Cardiac fibroblast (primary cell): ENCODE measurements around the gene HNRNPL.

ENCODE experiments used
- DNase-seq, 2 donors: peaks; one replicate each; pipeline versions ENCODE4 v3.0.0 to v3.0.0-alpha.2; 2010; ENCODE audit warnings: low read depth in 2 of 2
- H3K4me3 ChIP-seq, 2 donors: replicated peaks in 1 of 2; 1 replicate in 1 of 2; 2 replicates in 1 of 2; pipeline ENCODE4 v1.5.1; 2011; ENCODE audit warnings: low read depth in 2 of 2, low read length in 2 of 2, mild to moderate bottlenecking in 2 of 2, moderate library complexity in 1 of 2
- TF ChIP-seq, protein P1 (sequence below): IDR thresholded peaks from one replicate; pipeline ENCODE4 v1.5.1; 2011; ENCODE audit warnings: low read depth, mild to moderate bottlenecking, low read length, inconsistent platforms

Gene HNRNPL

GRCh38 chr19:38853214-38853613, 3.4 kb upstream of the HNRNPL start:
- peak overlapping the region in 1 of 2 donors; percentile 81 for H3K4me3 ChIP-seq
- DNase-seq, result no peak
- TF ChIP-seq, protein P1, sequence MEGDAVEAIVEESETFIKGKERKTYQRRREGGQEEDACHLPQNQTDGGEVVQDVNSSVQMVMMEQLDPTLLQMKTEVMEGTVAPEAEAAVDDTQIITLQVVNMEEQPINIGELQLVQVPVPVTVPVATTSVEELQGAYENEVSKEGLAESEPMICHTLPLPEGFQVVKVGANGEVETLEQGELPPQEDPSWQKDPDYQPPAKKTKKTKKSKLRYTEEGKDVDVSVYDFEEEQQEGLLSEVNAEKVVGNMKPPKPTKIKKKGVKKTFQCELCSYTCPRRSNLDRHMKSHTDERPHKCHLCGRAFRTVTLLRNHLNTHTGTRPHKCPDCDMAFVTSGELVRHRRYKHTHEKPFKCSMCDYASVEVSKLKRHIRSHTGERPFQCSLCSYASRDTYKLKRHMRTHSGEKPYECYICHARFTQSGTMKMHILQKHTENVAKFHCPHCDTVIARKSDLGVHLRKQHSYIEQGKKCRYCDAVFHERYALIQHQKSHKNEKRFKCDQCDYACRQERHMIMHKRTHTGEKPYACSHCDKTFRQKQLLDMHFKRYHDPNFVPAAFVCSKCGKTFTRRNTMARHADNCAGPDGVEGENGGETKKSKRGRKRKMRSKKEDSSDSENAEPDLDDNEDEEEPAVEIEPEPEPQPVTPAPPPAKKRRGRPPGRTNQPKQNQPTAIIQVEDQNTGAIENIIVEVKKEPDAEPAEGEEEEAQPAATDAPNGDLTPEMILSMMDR, result no peak

DNA sequence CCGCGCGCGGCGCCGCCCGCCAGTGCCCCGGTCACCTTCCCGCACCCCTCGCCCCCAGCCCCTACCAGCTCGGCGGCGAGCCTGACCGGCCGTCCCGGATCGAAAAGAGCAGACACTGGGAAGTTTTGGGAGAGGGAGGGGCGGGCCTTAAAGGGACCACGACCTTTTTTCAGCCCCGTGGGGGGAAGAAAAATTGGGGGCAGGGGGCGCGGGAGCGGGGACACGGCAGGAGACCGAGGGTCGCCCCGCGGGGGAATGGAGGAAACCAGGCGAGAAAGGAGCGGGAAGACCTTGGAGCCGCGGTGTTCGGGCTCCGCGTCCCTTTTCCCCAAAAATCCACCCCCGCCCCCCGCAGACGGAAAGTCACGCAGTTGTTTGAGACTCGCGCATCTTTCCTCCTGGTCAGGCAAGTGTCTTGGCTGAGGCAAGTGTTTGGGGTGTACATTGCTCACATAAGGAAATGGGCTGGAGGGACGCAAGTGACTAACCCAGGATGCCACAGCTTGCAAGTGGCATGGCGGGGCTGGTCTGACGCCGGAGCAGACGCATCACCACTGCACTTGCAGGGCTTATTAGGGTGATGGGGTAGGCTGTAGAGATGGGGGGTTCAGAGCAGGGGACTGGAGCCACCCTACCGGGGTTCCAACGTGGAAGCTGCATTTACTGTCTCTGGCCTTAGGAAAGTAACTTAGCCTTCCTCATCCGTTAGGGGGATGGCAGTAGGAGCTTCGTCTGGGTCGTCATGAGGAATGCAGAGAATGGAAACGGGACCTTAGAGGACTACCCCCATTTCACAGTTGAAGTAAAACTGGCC, 2.7 kb upstream of the HNRNPL start:
- H3K4me3 ChIP-seq, result peak overlapping the region; percentile 78 to 81
- TF ChIP-seq, protein P1, result no peak
- DNase-seq, result peak; percentile 57 to 76

DNA sequence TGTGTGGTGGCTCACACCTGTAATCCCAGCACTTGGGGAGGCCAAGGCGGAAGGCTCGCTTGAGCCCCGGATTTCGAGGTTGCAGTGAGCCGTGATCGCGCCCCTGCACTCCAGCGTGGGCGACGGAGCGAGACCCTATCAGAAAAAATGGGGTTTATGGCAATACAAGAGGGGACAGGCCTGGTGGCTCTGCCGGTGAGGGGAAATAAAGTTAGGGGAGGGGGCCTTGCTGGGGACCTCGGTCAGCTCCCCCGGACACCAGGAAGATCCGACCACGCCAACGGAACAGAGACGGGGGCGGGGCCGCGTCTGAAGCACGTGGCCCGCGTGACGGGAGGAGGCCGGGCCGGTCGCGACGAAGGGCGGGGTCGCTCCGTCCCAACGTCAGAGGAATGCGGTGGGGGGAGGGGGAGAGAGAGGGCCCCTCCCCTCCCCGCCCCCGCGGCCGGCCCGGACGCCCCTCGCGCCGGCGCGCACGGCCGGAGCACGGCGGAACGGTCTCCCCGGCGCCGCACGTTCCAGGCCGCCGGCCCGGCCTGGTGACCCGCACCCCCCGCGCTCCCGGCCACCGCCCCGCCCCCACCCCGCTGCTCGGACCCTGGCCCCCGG, 1.9 kb upstream of the HNRNPL start:
- DNase-seq, result peak; percentile 90 to 96
- H3K4me3 ChIP-seq, result peak overlapping the region; percentile 78 to 81
- TF ChIP-seq, protein P1, result no peak

DNA sequence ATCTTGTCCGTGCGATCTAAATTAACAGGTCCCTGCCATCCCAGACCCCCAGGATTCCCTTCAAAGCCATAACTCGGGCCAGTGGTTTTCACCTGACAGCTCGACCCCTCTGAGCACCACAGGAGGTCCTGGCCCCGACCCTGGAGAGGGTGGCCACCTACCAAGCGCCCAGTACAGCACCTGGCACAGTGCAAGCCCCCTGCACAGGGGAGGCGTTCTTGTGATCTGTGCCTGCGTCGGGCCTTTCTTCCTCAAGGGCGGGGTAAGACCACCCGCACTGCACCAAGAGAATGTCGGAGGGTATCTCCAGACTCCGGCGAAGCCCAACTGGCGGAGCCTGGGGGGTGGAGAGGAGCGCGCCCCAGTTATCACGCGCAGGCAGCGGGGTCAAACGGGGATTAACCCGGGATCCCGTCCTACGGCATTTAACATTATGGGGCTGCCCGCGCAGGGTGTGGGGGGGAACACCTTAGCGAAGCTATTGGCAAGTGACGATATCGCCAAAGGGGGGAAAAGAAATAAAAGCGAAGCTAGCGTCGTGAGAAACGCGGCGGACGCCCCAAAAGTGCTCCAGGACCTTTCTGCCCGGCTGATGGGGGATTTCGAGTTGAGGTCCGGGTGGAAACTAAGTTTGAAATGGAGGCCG, 1.3 kb upstream of the HNRNPL start:
- TF ChIP-seq, protein P1, result no peak
- DNase-seq, result no peak
- H3K4me3 ChIP-seq, result peak overlapping the region; percentile 64 to 78

- TF ChIP-seq, protein P1, result no peak
- peak overlapping the region; percentile 64 to 78 for H3K4me3 ChIP-seq
- peak in 1 of 2 donors; percentile 100 for DNase-seq
Observed at GRCh38 chr19:38850436-38850975, 720 bp upstream of the HNRNPL start.

- peak overlapping the region; percentile 50 to 69 for H3K4me3 ChIP-seq
- peak; percentile 96 to 97 for DNase-seq
- TF ChIP-seq, protein P1, result no peak
Observed at GRCh38 chr19:38849147-38849859, 483 bp downstream of the HNRNPL start.
